HEK293 (cell line): ENCODE results near the gene NCKAP1.

ENCODE experiments used
- CTCF ChIA-PET: fragments of 350-600 bp; formaldehyde crosslinking; extraction: SDS; loops from one replicate; lab custom pipeline; 2021; ENCODE audit warnings: antibody characterized with exemption; lab: Yijun Ruan, JAX
- POLR2A ChIA-PET: fragments of 300-600 bp; formaldehyde crosslinking; extraction: SDS; loops from one replicate; lab custom pipeline; 2020; ENCODE audit warnings: antibody characterized with exemption, inconsistent platforms; lab: Yijun Ruan, JAX
- H3K27ac ChIP-seq: fragments of 200-500 bp; sonication (Bioruptor generic); 2 replicates; pipeline ENCODE4 v1.5.1; 2014; ENCODE audit warnings: low read depth, low read length, control low read depth, inconsistent platforms; ENCODE audit errors: extremely low read depth
- H3K36me3 ChIP-seq, 2 experiments: fragments of 200-500 bp in 1 of 2; sonication (Bioruptor generic) in 1 of 2; 1 replicate in 1 of 2; 2 replicates in 1 of 2; pipeline ENCODE4 v1.5.1; 2014 to 2017; ENCODE audit warnings: inconsistent platforms in 2 of 2, low read length in 2 of 2; ENCODE audit not compliant: control insufficient read depth in 2 of 2, insufficient read depth in 1 of 2
- H3K4me1 ChIP-seq: fragments of 200-500 bp; sonication (Bioruptor generic); 2 replicates; pipeline ENCODE4 v1.5.1; 2014; ENCODE audit warnings: mild to moderate bottlenecking, low read length, inconsistent platforms; ENCODE audit not compliant: control insufficient read depth, insufficient read depth
- H3K4me3 ChIP-seq: 2 replicates; pipeline ENCODE4 v1.5.1; 2011; ENCODE audit warnings: low read depth, mild to moderate bottlenecking, control low read depth, low read length, moderate library complexity
- H3K9me3 ChIP-seq: fragments of 200-500 bp; sonication (Bioruptor generic); 2 replicates; pipeline ENCODE4 v1.5.1; 2014; ENCODE audit warnings: low read depth, low read length, inconsistent platforms; ENCODE audit not compliant: control insufficient read depth, insufficient read depth
- BCL11A ChIP-seq: fragments of 450-650 bp; formaldehyde crosslinking; IDR thresholded peaks from 2 replicates; pipeline ENCODE4 v1.5.1; 2016; ENCODE audit warnings: low read depth, missing biosample characterization, missing genetic modification characterization
- GFI1B ChIP-seq: fragments of 450-650 bp; formaldehyde crosslinking; IDR thresholded peaks from 2 replicates; pipeline ENCODE4 v1.5.1; 2016; ENCODE audit warnings: missing biosample characterization, missing genetic modification characterization
- ZBTB8A ChIP-seq: fragments of 450-650 bp; formaldehyde crosslinking; IDR thresholded peaks from 2 replicates; pipeline ENCODE4 v1.5.1; 2016; ENCODE audit warnings: missing biosample characterization, missing genetic modification characterization
- ZFP3 ChIP-seq: fragments of 450-650 bp; formaldehyde crosslinking; IDR thresholded peaks from 2 replicates; pipeline ENCODE4 v1.5.1; 2016; ENCODE audit warnings: low read depth, missing biosample characterization, missing genetic modification characterization
- ZNF174 ChIP-seq: fragments of 450-650 bp; formaldehyde crosslinking; IDR thresholded peaks from 2 replicates; pipeline ENCODE4 v1.5.0; 2017; ENCODE audit warnings: missing biosample characterization, mild to moderate bottlenecking, missing genetic modification characterization
- ZNF248 ChIP-seq: fragments of 450-650 bp; formaldehyde crosslinking; IDR thresholded peaks from 2 replicates; pipeline ENCODE4 v1.5.1; 2017; ENCODE audit warnings: missing biosample characterization, missing genetic modification characterization
- ZNF350 ChIP-seq: fragments of 450-650 bp; formaldehyde crosslinking; IDR thresholded peaks from 2 replicates; pipeline ENCODE4 v1.5.0; 2017; ENCODE audit warnings: missing biosample characterization, mild to moderate bottlenecking, missing genetic modification characterization
- ZNF510 ChIP-seq: fragments of 450-650 bp; formaldehyde crosslinking; IDR thresholded peaks from 2 replicates; pipeline ENCODE4 v1.5.1; 2018; ENCODE audit warnings: mild to moderate bottlenecking, missing genetic modification characterization, missing biosample characterization; ENCODE audit not compliant: insufficient replicate concordance
- ZNF530 ChIP-seq: fragments of 450-650 bp; formaldehyde crosslinking; IDR thresholded peaks from 2 replicates; pipeline ENCODE4 v1.5.1; 2016; ENCODE audit warnings: low read depth, missing biosample characterization, missing genetic modification characterization
- ZNF596 ChIP-seq: fragments of 450-650 bp; IDR thresholded peaks from 2 replicates; pipeline ENCODE4 v1.5.0; 2018; ENCODE audit warnings: missing biosample characterization, mild to moderate bottlenecking, missing genetic modification characterization, moderate library complexity
- ZNF670 ChIP-seq: fragments of 450-650 bp; formaldehyde crosslinking; IDR thresholded peaks from 2 replicates; pipeline ENCODE4 v1.5.1; 2016; ENCODE audit warnings: missing biosample characterization, missing genetic modification characterization, low read depth
- ZSCAN30 ChIP-seq: fragments of 450-650 bp; IDR thresholded peaks from 2 replicates; pipeline ENCODE4 v1.5.1; 2018; ENCODE audit warnings: missing biosample characterization, mild to moderate bottlenecking, missing genetic modification characterization, moderate library complexity
- TF ChIP-seq, protein P1 (sequence below): fragments of 450-650 bp; formaldehyde crosslinking; IDR thresholded peaks from 2 replicates; pipeline ENCODE4 v1.5.1; 2017; ENCODE audit warnings: missing biosample characterization, mild to moderate bottlenecking, missing genetic modification characterization, moderate library complexity
- TF ChIP-seq, protein P2 (sequence below): sonication (generic); formaldehyde crosslinking; IDR thresholded peaks from 2 replicates; pipeline ENCODE4 v1.8.1; 2022; ENCODE audit warnings: mild to moderate bottlenecking, moderate library complexity, missing genetic modification reagents
- TF ChIP-seq, protein P3 (sequence below): fragments of 450-650 bp; formaldehyde crosslinking; IDR thresholded peaks from 2 replicates; pipeline ENCODE4; 2016; ENCODE audit warnings: missing biosample characterization, missing genetic modification characterization
- TF ChIP-seq, protein P4 (sequence below): fragments of 450-650 bp; formaldehyde crosslinking; IDR thresholded peaks from 2 replicates; pipeline ENCODE4 v1.5.1; 2016; ENCODE audit warnings: missing biosample characterization, missing genetic modification characterization
- TF ChIP-seq, protein P5 (sequence below): fragments of 450-650 bp; formaldehyde crosslinking; IDR thresholded peaks from 2 replicates; pipeline ENCODE4 v1.5.1; 2017; ENCODE audit warnings: missing biosample characterization, missing genetic modification characterization
- TF ChIP-seq, protein P6 (sequence below): fragments of 450-650 bp; formaldehyde crosslinking; IDR thresholded peaks from 2 replicates; pipeline ENCODE4 v1.5.1; 2016; ENCODE audit warnings: missing biosample characterization, missing genetic modification characterization
- TF ChIP-seq, protein P7 (sequence below): fragments of 450-650 bp; IDR thresholded peaks from 2 replicates; pipeline ENCODE4 v1.5.1; 2018; ENCODE audit warnings: missing biosample characterization, mild to moderate bottlenecking, missing genetic modification characterization
- TF ChIP-seq, protein P8 (sequence below): fragments of 450-650 bp; formaldehyde crosslinking; IDR thresholded peaks from 2 replicates; pipeline ENCODE4 v1.5.1; 2016; ENCODE audit warnings: missing biosample characterization, missing genetic modification characterization

The NCKAP1 gene

DNA sequence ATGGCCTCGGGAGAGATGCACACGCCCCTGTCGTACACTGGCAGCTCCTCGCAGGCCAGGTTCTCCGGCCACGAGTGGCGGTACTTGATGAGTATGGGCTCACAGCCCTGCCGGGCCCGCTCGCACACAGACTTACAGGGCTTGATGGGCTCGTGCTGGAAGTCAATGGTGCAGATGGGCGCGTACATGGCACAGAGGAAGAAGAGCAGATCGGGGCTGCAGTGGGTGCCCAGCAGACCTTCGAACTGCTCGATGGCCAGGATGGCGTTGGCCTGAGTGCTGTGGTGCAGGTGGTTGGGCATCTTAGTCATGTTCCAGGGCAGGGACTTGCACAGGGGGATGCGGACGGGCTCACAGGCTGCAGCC lies 172.2 kb downstream of the NCKAP1 start:
- no peaks in the 10 kb centered on the region for H3K36me3 ChIP-seq
- no peak overlapping the region for H3K4me3 ChIP-seq
- H3K4me1 ChIP-seq, result peaks cover 10% of the 10 kb centered on the region
- CTCF ChIA-PET, result interaction anchor here (0.8 to 0.9 kb wide), 2 partner anchors 23 to 99 kb away, joined by 3 read pairs; no protein-coding TSS in a partner anchor
- H3K9me3 ChIP-seq, result no peaks in the 10 kb centered on the region
- H3K27ac ChIP-seq, result no peak overlapping the region
- POLR2A ChIA-PET, result interaction anchor here (1.3 to 2.1 kb wide), 2 partner anchors 8 to 47 kb away, joined by 4 to 6 read pairs; no protein-coding TSS in a partner anchor
- TF ChIP-seq, protein P1, sequence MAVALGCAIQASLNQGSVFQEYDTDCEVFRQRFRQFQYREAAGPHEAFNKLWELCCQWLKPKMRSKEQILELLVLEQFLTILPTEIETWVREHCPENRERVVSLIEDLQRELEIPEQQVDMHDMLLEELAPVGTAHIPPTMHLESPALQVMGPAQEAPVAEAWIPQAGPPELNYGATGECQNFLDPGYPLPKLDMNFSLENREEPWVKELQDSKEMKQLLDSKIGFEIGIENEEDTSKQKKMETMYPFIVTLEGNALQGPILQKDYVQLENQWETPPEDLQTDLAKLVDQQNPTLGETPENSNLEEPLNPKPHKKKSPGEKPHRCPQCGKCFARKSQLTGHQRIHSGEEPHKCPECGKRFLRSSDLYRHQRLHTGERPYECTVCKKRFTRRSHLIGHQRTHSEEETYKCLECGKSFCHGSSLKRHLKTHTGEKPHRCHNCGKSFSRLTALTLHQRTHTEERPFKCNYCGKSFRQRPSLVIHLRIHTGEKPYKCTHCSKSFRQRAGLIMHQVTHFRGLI (tag by site-specific recombination), result peak; percentile 57; the same call in 1 of the 2 replicates
- no peak for TF ChIP-seq GFI1B (tag by site-specific recombination)

DNA sequence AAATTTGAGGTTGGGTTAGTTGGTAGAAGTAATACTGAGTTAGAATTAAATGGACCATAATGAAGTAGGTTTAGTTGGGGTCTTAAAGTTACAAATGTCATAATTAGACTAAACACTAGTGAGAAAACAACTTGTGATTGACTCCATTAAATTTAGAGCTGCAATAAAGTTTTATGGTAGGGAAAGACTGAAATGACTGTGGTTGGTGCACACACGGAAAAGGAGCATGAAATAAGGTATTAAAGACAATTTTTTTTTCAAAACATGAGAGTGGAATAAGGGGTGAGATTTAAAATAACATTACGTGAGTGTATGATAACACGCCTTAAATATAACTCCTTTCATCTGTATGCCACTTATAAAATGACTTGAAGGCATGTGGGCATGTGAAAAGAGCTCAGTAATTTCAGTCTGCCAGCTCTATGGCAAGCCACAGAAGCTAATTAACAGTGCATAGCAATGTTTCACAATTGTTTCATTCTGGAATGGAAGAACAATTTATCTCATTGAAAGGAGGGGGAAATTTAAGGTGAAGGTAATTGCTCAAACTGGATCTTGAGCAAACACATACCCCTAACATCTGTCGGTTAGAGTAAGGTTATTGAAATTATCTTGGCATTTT lies 173.2 kb downstream of the NCKAP1 start:
- Histone ChIP-seq H3K4me3 (no peak overlapping the region), H3K36me3 (no peaks in the 10 kb centered on the region), H3K9me3 (no peaks in the 10 kb centered on the region), H3K27ac (no peak overlapping the region), H3K4me1 (peaks cover 10% of the 10 kb centered on the region)
- CTCF ChIA-PET, result interaction anchor here (1.0 to 1.5 kb wide), 3 partner anchors 14 to 80 kb away, joined by 4 to 6 read pairs (median 4); no protein-coding TSS in a partner anchor
- POLR2A ChIA-PET, result no interaction called here
- TF ChIP-seq BCL11A (tag by site-specific recombination), result no peak
- no peak for TF ChIP-seq ZSCAN30 (tag by site-specific recombination)
- TF ChIP-seq, protein P2, sequence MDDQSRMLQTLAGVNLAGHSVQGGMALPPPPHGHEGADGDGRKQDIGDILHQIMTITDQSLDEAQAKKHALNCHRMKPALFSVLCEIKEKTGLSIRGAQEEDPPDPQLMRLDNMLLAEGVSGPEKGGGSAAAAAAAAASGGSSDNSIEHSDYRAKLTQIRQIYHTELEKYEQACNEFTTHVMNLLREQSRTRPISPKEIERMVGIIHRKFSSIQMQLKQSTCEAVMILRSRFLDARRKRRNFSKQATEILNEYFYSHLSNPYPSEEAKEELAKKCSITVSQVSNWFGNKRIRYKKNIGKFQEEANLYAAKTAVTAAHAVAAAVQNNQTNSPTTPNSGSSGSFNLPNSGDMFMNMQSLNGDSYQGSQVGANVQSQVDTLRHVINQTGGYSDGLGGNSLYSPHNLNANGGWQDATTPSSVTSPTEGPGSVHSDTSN, result no peak
- TF ChIP-seq ZFP3 (tag by site-specific recombination), result no peak
- TF ChIP-seq ZNF530, result no peak
- TF ChIP-seq ZNF248 (tag by site-specific recombination), result no peak
- TF ChIP-seq ZNF510, result no peak
- no peak for TF ChIP-seq ZNF350 (tag by site-specific recombination)
- TF ChIP-seq, protein P3, sequence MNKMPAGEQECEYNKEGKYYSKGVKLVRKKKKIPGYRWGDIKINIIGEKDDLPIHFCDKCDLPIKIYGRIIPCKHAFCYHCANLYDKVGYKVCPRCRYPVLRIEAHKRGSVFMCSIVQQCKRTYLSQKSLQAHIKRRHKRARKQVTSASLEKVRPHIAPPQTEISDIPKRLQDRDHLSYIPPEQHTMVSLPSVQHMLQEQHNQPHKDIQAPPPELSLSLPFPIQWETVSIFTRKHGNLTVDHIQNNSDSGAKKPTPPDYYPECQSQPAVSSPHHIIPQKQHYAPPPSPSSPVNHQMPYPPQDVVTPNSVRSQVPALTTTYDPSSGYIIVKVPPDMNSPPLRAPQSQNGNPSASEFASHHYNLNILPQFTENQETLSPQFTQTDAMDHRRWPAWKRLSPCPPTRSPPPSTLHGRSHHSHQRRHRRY, result no peak
- TF ChIP-seq ZNF596 (tag by site-specific recombination), result no peak
- TF ChIP-seq, protein P4, sequence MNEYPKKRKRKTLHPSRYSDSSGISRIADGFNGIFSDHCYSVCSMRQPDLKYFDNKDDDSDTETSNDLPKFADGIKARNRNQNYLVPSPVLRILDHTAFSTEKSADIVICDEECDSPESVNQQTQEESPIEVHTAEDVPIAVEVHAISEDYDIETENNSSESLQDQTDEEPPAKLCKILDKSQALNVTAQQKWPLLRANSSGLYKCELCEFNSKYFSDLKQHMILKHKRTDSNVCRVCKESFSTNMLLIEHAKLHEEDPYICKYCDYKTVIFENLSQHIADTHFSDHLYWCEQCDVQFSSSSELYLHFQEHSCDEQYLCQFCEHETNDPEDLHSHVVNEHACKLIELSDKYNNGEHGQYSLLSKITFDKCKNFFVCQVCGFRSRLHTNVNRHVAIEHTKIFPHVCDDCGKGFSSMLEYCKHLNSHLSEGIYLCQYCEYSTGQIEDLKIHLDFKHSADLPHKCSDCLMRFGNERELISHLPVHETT, result no peak
- TF ChIP-seq, protein P5, sequence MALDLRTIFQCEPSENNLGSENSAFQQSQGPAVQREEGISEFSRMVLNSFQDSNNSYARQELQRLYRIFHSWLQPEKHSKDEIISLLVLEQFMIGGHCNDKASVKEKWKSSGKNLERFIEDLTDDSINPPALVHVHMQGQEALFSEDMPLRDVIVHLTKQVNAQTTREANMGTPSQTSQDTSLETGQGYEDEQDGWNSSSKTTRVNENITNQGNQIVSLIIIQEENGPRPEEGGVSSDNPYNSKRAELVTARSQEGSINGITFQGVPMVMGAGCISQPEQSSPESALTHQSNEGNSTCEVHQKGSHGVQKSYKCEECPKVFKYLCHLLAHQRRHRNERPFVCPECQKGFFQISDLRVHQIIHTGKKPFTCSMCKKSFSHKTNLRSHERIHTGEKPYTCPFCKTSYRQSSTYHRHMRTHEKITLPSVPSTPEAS (tag by site-specific recombination), result peak; percentile 49; the same call in 1 of the 2 replicates
- no peak for TF ChIP-seq ZNF670 (tag by site-specific recombination)
- no peak for TF ChIP-seq ZNF174 (tag by site-specific recombination)
- TF ChIP-seq, protein P6, sequence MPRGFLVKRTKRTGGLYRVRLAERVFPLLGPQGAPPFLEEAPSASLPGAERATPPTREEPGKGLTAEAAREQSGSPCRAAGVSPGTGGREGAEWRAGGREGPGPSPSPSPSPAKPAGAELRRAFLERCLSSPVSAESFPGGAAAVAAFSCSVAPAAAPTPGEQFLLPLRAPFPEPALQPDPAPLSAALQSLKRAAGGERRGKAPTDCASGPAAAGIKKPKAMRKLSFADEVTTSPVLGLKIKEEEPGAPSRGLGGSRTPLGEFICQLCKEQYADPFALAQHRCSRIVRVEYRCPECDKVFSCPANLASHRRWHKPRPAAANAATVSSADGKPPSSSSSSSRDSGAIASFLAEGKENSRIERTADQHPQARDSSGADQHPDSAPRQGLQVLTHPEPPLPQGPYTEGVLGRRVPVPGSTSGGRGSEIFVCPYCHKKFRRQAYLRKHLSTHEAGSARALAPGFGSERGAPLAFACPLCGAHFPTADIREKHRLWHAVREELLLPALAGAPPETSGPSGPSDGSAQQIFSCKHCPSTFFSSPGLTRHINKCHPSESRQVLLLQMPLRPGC, result no peak
- TF ChIP-seq ZBTB8A (tag by site-specific recombination), result peak; percentile 23; the same call in 1 of the 2 replicates
- TF ChIP-seq, protein P7, sequence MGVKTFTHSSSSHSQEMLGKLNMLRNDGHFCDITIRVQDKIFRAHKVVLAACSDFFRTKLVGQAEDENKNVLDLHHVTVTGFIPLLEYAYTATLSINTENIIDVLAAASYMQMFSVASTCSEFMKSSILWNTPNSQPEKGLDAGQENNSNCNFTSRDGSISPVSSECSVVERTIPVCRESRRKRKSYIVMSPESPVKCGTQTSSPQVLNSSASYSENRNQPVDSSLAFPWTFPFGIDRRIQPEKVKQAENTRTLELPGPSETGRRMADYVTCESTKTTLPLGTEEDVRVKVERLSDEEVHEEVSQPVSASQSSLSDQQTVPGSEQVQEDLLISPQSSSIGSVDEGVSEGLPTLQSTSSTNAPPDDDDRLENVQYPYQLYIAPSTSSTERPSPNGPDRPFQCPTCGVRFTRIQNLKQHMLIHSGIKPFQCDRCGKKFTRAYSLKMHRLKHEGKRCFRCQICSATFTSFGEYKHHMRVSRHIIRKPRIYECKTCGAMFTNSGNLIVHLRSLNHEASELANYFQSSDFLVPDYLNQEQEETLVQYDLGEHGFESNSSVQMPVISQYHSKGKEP (tag by site-specific recombination), result no peak
- TF ChIP-seq, protein P8, sequence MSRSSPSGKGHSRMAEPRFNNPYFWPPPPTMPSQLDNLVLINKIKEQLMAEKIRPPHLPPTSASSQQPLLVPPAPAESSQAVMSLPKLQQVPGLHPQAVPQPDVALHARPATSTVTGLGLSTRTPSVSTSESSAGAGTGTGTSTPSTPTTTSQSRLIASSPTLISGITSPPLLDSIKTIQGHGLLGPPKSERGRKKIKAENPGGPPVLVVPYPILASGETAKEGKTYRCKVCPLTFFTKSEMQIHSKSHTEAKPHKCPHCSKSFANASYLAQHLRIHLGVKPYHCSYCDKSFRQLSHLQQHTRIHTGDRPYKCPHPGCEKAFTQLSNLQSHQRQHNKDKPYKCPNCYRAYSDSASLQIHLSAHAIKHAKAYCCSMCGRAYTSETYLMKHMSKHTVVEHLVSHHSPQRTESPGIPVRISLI (tag by site-specific recombination), result no peak
